Astrocyte (in vitro differentiated cells and primary cell): Measurements from ENCODE around the gene ALDH1A2.

Experiments
- CTCF ChIP-seq: IDR thresholded peaks from 2 replicates; pipeline ENCODE4 v1.5.1; 2011; ENCODE audit warnings: low read depth, mild to moderate bottlenecking, inconsistent platforms, low read length, moderate library complexity; ENCODE audit not compliant: insufficient read depth
- EZH2 ChIP-seq: IDR thresholded peaks from 2 replicates; pipeline ENCODE4 v1.6.1; 2012; ENCODE audit warnings: mild to moderate bottlenecking, low read length, inconsistent platforms; ENCODE audit not compliant: insufficient read depth

GRCh38 chr15:58044551-58044950, 21.0 kb downstream of the ALDH1A2 start:
- no peak for TF ChIP-seq CTCF
- no peak for TF ChIP-seq EZH2
